NB4 (cell line): ENCODE data around the gene UST.

ENCODE experiments used
- DNase-seq: peaks from one replicate; pipeline ENCODE4 v3.0.0; 2010; ENCODE audit warnings: low read depth
- H3K4me3 ChIP-seq: one replicate; pipeline ENCODE4 v1.5.1; 2011; ENCODE audit warnings: mild to moderate bottlenecking, low read depth, low read length, moderate library complexity
- MYC ChIP-seq: IDR thresholded peaks from 2 replicates; pipeline ENCODE4 v1.6.1; 2011; ENCODE audit warnings: low read depth, low read length
- POLR2A ChIP-seq: IDR thresholded peaks from 2 replicates; pipeline ENCODE4 v1.6.1; 2011; ENCODE audit warnings: mild to moderate bottlenecking; ENCODE audit not compliant: insufficient read length; ENCODE audit errors: extremely low read depth
- TF ChIP-seq, protein P1 (sequence below): IDR thresholded peaks from 2 replicates; pipeline ENCODE4 v1.6.1; 2011; ENCODE audit warnings: low read depth, low read length
- TF ChIP-seq, protein P2 (sequence below): IDR thresholded peaks from one replicate; pipeline ENCODE4 v1.5.1; 2012; ENCODE audit warnings: low read depth, low read length

UST gene

DNA sequence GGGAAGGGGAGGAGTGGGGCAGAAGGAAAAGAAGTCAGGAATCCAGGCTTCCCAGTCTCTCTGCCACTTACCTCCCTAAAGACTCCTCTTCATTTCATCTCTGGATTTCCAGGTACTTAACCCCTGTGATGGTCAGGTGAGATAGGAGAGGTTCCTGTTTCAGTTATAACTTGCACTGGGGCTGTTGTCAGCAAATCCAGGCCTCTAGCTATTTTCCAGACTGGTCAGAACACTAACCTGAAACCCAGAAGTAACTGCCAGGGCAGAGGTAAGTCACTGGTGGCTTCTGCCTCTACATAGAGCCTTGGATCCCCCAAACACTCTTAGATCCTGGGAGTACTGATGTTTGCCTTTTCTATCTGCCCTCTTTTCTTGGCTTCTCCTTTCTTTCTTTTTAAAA, 337.2 kb downstream of the UST start:
- TF ChIP-seq POLR2A (no peak), MYC (no peak)
- TF ChIP-seq, protein P1, sequence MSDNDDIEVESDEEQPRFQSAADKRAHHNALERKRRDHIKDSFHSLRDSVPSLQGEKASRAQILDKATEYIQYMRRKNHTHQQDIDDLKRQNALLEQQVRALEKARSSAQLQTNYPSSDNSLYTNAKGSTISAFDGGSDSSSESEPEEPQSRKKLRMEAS, result no peak
- TF ChIP-seq, protein P2, sequence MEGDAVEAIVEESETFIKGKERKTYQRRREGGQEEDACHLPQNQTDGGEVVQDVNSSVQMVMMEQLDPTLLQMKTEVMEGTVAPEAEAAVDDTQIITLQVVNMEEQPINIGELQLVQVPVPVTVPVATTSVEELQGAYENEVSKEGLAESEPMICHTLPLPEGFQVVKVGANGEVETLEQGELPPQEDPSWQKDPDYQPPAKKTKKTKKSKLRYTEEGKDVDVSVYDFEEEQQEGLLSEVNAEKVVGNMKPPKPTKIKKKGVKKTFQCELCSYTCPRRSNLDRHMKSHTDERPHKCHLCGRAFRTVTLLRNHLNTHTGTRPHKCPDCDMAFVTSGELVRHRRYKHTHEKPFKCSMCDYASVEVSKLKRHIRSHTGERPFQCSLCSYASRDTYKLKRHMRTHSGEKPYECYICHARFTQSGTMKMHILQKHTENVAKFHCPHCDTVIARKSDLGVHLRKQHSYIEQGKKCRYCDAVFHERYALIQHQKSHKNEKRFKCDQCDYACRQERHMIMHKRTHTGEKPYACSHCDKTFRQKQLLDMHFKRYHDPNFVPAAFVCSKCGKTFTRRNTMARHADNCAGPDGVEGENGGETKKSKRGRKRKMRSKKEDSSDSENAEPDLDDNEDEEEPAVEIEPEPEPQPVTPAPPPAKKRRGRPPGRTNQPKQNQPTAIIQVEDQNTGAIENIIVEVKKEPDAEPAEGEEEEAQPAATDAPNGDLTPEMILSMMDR, result no peak
- no peak for DNase-seq
- H3K4me3 ChIP-seq, result no peak overlapping the region

DNA sequence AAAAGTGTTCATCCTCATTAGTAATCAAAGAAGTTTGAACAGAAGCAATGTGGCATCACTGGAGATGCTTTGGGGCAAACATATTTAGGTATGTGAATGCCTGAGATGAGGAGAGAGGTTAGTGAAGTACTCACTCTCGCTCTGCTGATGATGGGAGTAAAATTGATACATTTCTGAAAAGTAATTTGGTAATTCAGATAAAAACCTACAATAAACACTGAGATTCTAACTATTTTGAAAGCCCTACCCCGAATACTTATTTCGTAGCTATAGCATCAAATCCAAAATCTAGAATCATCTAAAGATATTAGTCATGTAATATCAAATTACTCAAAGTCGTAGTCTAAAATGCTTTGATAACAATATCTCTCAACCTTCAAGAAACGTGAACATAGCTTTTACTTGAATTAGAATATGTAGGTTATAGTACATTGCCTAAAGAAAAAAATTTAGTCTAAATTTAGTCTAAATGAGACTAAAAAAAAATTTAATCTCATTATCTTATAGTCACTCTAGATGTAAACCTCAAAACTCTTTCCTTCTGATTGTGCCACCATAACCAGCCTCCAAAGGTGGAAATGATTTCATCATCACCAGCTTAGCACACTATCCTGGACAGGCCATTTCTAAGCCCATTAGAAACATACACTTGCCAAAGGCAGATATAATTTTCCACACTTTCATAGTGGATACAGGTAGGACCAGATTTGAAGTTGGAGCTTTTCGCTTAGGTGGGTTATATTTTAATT, 338.2 kb downstream of the UST start:
- TF ChIP-seq POLR2A (no peak), MYC (no peak)
- TF ChIP-seq, protein P1, result no peak
- TF ChIP-seq, protein P2, result no peak
- DNase-seq, result no peak
- no peak overlapping the region for H3K4me3 ChIP-seq

DNA sequence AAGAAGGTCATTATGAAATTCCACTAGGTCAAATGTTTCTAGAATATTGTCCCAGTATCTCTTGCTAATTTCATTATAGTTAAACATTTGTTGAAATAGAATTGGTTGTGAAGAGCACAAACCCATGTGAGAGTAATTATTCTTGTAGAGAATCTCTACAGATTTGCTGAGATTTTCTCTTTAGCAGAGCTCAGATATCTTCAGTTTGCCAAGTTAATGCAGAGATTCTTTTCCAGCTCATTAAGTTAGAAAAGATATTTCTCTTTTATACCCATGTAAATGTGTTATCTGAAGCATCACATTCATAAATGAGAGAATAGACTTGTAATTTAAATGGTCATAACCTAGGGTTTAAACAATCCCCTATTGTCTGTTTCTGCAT, 338.7 kb downstream of the UST start:
- no peak for DNase-seq
- H3K4me3 ChIP-seq, result no peak overlapping the region
- no peak for TF ChIP-seq POLR2A
- TF ChIP-seq, protein P2, result no peak
- TF ChIP-seq MYC, result no peak

DNA sequence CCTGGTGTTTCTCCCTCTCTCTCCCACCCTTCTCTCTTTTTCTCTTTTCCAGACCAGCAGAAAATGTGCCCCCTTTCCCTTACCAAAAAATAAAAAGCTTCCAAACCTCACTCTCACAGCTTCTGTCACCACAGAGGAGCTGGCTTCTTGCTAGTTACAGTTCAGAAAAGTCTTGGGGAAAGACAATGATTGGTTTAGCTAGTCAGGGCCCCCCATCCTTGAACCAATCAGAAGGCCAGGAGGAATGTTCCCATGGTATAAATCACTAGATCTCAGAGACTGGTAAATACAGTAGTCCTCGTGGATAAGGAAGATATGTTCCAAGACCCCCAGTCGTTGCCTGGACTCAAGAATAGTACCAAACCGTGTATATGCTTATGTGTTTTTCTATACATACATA, 339.5 kb downstream of the UST start:
- no peak overlapping the region for H3K4me3 ChIP-seq
- no peak for TF ChIP-seq POLR2A
- TF ChIP-seq, protein P1, result no peak
- no peak for TF ChIP-seq MYC
- TF ChIP-seq, protein P2, result no peak
- DNase-seq, result no peak

DNA sequence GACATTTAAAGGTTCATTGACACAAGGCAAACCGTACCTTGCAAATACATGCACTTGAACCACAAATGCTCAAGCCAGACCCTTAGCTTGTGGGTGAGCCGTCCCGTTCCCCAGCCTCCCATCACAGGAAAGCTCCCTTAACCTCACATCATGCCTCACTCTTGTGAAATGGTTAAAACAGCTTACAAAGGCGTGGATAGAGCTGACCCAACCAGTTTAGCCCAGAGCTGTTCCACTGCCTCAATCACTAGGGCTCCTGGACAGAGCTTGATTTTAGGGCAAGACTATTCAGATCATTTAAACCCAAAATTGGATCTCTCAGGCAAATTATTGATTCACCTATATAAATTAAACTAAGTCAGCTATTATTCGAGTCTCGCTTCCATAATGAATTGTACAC, 341.1 kb downstream of the UST start:
- no peak overlapping the region for H3K4me3 ChIP-seq
- no peak for DNase-seq
- TF ChIP-seq MYC, result no peak
- TF ChIP-seq, protein P2, result no peak
- no peak for TF ChIP-seq POLR2A
- TF ChIP-seq, protein P1, result no peak

DNA sequence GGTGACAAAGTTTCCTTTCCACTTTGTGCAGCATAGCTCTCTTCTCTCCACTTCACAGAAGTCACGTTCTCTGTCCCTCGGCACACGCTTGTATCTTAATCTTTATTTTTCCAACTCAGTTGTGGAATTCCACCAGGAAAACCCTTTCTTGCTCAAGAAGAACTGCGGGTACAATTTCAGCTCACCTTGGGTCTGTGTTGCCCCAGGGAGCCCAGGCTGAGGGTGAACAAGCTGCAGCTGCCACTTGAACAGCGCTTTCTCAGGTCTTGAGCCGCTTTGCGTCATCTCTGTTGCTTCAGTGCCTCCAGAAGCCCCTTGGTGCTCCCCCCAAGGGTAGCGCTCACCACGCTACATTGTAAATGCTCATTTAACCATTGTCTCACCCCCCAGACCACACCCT, 341.5 kb downstream of the UST start:
- no peak overlapping the region for H3K4me3 ChIP-seq
- TF ChIP-seq POLR2A, result no peak
- no peak for TF ChIP-seq MYC
- DNase-seq, result no peak
